Skeletal muscle satellite cell (primary cell): Measurements from ENCODE around the gene COL9A1.

ENCODE experiments used
- H3K27me3 ChIP-seq: 2 replicates; pipeline ENCODE4 v1.7.0; 2013; ENCODE audit warnings: low read length; ENCODE audit not compliant: control insufficient read depth, insufficient read depth
- H3K36me3 ChIP-seq: 2 replicates; pipeline ENCODE4 v1.7.0; 2013; ENCODE audit warnings: mild to moderate bottlenecking, control low read depth, low read length; ENCODE audit not compliant: insufficient read depth
- H3K4me1 ChIP-seq: 2 replicates; pipeline ENCODE4 v1.7.0; 2013; ENCODE audit warnings: low read length; ENCODE audit not compliant: control insufficient read depth, insufficient read depth
- H3K4me2 ChIP-seq: 2 replicates; pipeline ENCODE4 v1.7.0; 2013; ENCODE audit warnings: mild to moderate bottlenecking, low read length
- H3K4me3 ChIP-seq: 2 replicates; pipeline ENCODE4 v1.7.0; 2013; ENCODE audit warnings: low read length
- H3K9ac ChIP-seq: 2 replicates; pipeline ENCODE4 v1.7.0; 2013; ENCODE audit warnings: mild to moderate bottlenecking, low read depth, low read length, moderate library complexity
- H3K9me3 ChIP-seq: replicated peaks from 2 replicates; pipeline ENCODE4 v1.7.0; 2013; ENCODE audit warnings: mild to moderate bottlenecking, control low read depth, low read length

The COL9A1 gene

DNA sequence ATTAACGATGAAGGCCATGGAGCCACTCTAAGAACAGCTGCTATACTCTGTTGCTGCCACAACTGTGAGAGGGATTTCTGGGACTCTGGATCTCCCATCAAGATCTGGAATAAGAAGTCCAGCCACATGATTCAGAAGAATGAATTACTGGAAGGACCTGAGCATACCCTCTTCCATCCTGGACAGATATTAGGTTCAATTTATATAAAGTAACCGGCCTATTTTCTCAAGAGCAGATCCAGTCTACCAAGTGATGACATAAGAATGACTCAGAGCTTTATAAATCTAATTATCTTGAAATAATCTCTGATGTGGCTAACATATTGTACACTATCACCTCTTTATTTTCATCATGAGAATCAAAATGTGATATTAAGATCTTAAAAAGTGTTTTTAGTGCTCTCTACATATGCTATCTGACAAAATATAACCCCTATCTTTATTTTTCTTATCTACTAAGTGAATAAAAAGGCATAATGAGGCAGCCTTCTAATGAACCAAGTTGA lies 45.1 kb downstream of the COL9A1 start:
- Histone ChIP-seq H3K27me3 (peaks cover 4% of the 10 kb centered on the region), H3K9ac (no peak overlapping the region), H3K9me3 (no peaks in the 10 kb centered on the region), H3K36me3 (no peaks in the 10 kb centered on the region), H3K4me3 (no peak overlapping the region), H3K4me2 (no peak overlapping the region), H3K4me1 (no peaks in the 10 kb centered on the region)

DNA sequence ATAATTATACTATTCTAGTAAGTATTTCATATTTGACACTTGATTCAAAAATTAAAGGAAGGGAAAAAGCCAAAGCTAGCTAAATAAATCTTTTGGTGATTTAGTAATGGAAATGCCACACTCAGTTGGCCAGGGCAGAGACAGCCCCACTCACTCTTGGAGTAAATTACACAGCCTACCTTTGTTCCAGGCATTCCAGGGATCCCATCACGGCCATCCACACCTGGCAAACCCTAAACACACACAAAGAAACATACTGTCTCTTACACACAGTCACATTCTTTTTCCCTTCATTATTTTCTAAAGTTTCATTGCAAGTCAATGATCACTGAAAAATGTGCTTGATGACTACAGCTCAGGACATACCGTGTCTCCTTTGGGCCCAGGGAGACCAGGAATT lies 48.1 kb downstream of the COL9A1 start:
- Histone ChIP-seq H3K9me3 (no peaks in the 10 kb centered on the region), H3K4me2 (no peak overlapping the region), H3K9ac (no peak overlapping the region), H3K27me3 (peaks cover 5% of the 10 kb centered on the region), H3K36me3 (no peaks in the 10 kb centered on the region), H3K4me3 (no peak overlapping the region), H3K4me1 (no peaks in the 10 kb centered on the region)

- Histone ChIP-seq H3K9me3 (no peaks in the 10 kb centered on the region), H3K36me3 (no peaks in the 10 kb centered on the region), H3K4me2 (no peak overlapping the region), H3K4me3 (no peak overlapping the region), H3K9ac (no peak overlapping the region), H3K4me1 (no peaks in the 10 kb centered on the region), H3K27me3 (peaks cover 9% of the 10 kb centered on the region)
Observed at GRCh38 chr6:70253923-70254322, 49.0 kb downstream of the COL9A1 start.

DNA sequence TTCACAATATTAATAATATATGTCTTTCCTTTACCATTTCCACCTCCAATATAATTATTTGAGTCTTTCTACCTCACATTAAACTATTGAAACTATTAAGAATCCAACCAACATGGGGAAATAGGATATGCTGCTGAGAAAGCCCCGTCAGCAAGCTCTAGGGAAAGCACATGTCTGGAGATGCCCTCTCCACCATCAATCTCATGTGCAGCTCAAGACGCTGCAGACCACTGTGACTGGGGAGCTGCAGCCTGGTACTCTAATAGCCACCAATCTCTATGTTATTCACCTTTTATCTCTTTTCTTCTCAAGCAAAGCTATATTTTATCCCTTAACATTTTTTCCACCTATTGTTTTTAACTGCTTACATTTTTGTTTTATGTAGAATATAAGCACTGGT lies 50.3 kb downstream of the COL9A1 start:
- Histone ChIP-seq H3K9me3 (no peaks in the 10 kb centered on the region), H3K36me3 (no peaks in the 10 kb centered on the region), H3K27me3 (peaks cover 9% of the 10 kb centered on the region), H3K4me3 (no peak overlapping the region), H3K4me1 (no peaks in the 10 kb centered on the region), H3K4me2 (no peak overlapping the region), H3K9ac (no peak overlapping the region)

GRCh38 chr6:70246118-70246517 lies 56.8 kb downstream of the COL9A1 start:
- no peaks in the 10 kb centered on the region for H3K36me3 ChIP-seq
- H3K4me1 ChIP-seq = no peaks in the 10 kb centered on the region
- no peak overlapping the region for H3K4me3 ChIP-seq
- H3K9me3 ChIP-seq = no peaks in the 10 kb centered on the region
- H3K9ac ChIP-seq = no peak overlapping the region
- H3K4me2 ChIP-seq = no peak overlapping the region
- peaks cover 8% of the 10 kb centered on the region for H3K27me3 ChIP-seq

GRCh38 chr6:70241991-70242420 lies 60.9 kb downstream of the COL9A1 start:
- Histone ChIP-seq H3K4me1 (no peaks in the 10 kb centered on the region), H3K27me3 (peaks cover 15% of the 10 kb centered on the region), H3K4me3 (no peak overlapping the region), H3K36me3 (no peaks in the 10 kb centered on the region), H3K9ac (no peak overlapping the region), H3K9me3 (no peaks in the 10 kb centered on the region), H3K4me2 (no peak overlapping the region)

DNA sequence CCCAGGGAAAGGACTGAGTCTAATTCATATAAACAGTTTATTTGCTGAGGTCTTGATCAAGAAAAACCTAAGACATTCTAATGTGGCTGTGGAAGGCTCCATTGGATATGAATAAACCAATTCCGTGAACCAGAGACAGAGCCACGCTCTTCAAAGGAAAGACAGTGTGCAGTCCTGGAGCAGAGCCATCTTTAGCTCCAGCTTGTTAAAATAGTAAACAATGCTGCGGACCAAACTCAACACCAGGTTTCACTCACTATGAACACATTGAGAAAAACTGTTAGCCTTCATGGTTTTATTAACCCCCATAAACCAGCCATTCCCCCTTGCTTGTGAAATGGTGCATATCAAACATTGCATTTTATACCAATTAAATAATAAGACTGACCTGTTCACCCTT lies 61.9 kb downstream of the COL9A1 start:
- peaks cover 17% of the 10 kb centered on the region for H3K27me3 ChIP-seq
- H3K9me3 ChIP-seq = no peaks in the 10 kb centered on the region
- H3K4me1 ChIP-seq = no peaks in the 10 kb centered on the region

GRCh38 chr6:70236343-70236742 lies 66.5 kb downstream of the COL9A1 start:
- Histone ChIP-seq H3K4me2 (no peak overlapping the region), H3K4me3 (no peak overlapping the region), H3K36me3 (no peaks in the 10 kb centered on the region), H3K27me3 (peaks cover 19% of the 10 kb centered on the region), H3K9me3 (no peaks in the 10 kb centered on the region), H3K9ac (no peak overlapping the region), H3K4me1 (no peaks in the 10 kb centered on the region)

More for the DNA sequence above, 61.9 kb downstream of the COL9A1 start:
- Histone ChIP-seq H3K4me2 (no peak overlapping the region), H3K36me3 (no peaks in the 10 kb centered on the region), H3K4me3 (no peak overlapping the region), H3K9ac (no peak overlapping the region)

- H3K9ac ChIP-seq = no peak overlapping the region
- no peaks in the 10 kb centered on the region for H3K9me3 ChIP-seq
- no peaks in the 10 kb centered on the region for H3K4me1 ChIP-seq
- no peak overlapping the region for H3K4me2 ChIP-seq
- H3K36me3 ChIP-seq = no peaks in the 10 kb centered on the region
- H3K27me3 ChIP-seq = peaks cover 26% of the 10 kb centered on the region
- H3K4me3 ChIP-seq = no peak overlapping the region
Observed at GRCh38 chr6:70234561-70235236, 68.2 kb downstream of the COL9A1 start.

- no peak overlapping the region for H3K9ac ChIP-seq
- no peaks in the 10 kb centered on the region for H3K36me3 ChIP-seq
- peaks cover 19% of the 10 kb centered on the region for H3K27me3 ChIP-seq
- H3K4me1 ChIP-seq = peaks cover 3% of the 10 kb centered on the region
- H3K9me3 ChIP-seq = no peaks in the 10 kb centered on the region
- no peak overlapping the region for H3K4me3 ChIP-seq
- H3K4me2 ChIP-seq = no peak overlapping the region
Observed at GRCh38 chr6:70231311-70231710, 71.6 kb downstream of the COL9A1 start.

DNA sequence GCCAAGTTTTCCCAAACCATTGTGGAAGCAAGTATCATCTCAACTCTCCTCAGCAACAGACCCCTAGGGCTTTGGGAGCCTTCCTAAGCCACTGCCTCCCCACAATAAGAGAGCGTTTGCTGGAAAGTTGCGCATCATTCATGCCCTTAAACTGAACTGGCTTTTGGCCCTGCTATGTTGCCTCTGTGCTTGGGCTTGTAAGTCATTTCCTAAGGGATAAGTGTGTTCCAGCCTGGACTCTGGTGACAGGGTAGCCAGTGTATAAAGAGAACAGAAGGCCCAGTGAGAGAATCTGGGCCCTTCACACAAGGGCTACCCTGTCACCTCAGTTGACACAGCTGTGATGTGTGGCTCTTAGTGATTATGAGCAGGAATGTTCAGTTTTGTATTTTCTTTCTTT lies 77.8 kb downstream of the COL9A1 start:
- no peak overlapping the region for H3K4me3 ChIP-seq
- H3K9me3 ChIP-seq = no peaks in the 10 kb centered on the region
- H3K4me2 ChIP-seq = no peak overlapping the region
- H3K27me3 ChIP-seq = peaks cover 36% of the 10 kb centered on the region
- peaks cover 3% of the 10 kb centered on the region for H3K4me1 ChIP-seq
- H3K36me3 ChIP-seq = no peaks in the 10 kb centered on the region
- H3K9ac ChIP-seq = no peak overlapping the region

DNA sequence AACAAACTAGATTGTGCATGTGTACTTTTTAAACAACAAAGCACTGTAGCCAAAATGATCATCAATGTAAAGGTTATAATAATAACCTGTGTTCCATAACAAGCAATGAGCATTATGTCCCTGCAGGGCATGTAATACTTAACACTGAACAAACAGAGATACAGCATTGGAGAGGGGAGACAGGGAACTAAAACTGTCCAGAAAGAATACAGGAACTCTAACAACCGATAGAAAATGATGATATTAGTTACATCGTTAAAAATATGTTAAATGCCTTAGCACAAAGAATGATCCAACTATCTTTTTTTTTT lies 80.5 kb downstream of the COL9A1 start:
- no peaks in the 10 kb centered on the region for H3K36me3 ChIP-seq
- no peaks in the 10 kb centered on the region for H3K4me1 ChIP-seq
- no peak overlapping the region for H3K4me2 ChIP-seq
- no peak overlapping the region for H3K4me3 ChIP-seq
- peaks cover 40% of the 10 kb centered on the region for H3K27me3 ChIP-seq
- H3K9me3 ChIP-seq = no peaks in the 10 kb centered on the region
- H3K9ac ChIP-seq = no peak overlapping the region
